Loucy (cell line): Measurements from ENCODE around the gene MYDGF.

ENCODE experiments used
- EZH2phosphoT487 ChIP-seq: fragments of 200-600 bp; IDR thresholded peaks from 2 replicates; pipeline ENCODE4 v1.6.1; 2018; ENCODE audit warnings: antibody characterized with exemption, mild to moderate bottlenecking, moderate library complexity, borderline replicate concordance
- TF ChIP-seq, protein P1 (sequence below): fragments of 200-600 bp; sonication (generic); conservative IDR thresholded peaks from 2 replicates; pipeline ENCODE4 v1.5.1; 2014; ENCODE audit warnings: mild to moderate bottlenecking, antibody characterized with exemption, low read length

GRCh38 chr19:4701557-4701956 lies 31.4 kb upstream of the MYDGF start:
- TF ChIP-seq, protein P1, sequence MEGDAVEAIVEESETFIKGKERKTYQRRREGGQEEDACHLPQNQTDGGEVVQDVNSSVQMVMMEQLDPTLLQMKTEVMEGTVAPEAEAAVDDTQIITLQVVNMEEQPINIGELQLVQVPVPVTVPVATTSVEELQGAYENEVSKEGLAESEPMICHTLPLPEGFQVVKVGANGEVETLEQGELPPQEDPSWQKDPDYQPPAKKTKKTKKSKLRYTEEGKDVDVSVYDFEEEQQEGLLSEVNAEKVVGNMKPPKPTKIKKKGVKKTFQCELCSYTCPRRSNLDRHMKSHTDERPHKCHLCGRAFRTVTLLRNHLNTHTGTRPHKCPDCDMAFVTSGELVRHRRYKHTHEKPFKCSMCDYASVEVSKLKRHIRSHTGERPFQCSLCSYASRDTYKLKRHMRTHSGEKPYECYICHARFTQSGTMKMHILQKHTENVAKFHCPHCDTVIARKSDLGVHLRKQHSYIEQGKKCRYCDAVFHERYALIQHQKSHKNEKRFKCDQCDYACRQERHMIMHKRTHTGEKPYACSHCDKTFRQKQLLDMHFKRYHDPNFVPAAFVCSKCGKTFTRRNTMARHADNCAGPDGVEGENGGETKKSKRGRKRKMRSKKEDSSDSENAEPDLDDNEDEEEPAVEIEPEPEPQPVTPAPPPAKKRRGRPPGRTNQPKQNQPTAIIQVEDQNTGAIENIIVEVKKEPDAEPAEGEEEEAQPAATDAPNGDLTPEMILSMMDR = no peak
- TF ChIP-seq EZH2phosphoT487 = no peak
